Muscle layer of duodenum (tissue), 2 donors: ENCODE data around the gene ASS1.

Source experiments
- H3K27ac ChIP-seq: one replicate; pipeline ENCODE4 v1.7.0; 2013; ENCODE audit warnings: mild to moderate bottlenecking, low read length
- H3K27me3 ChIP-seq: one replicate; pipeline ENCODE4 v1.7.0; 2013; ENCODE audit warnings: low read depth, mild to moderate bottlenecking, control low read depth, low read length
- H3K36me3 ChIP-seq, 2 donors: one replicate each; pipeline ENCODE4 v1.7.0; 2013; ENCODE audit warnings: low read length in 2 of 2, control low read depth in 1 of 2, mild to moderate bottlenecking in 1 of 2; ENCODE audit not compliant: insufficient read depth in 2 of 2, control insufficient read depth in 1 of 2
- H3K4me1 ChIP-seq, 2 donors: one replicate each; pipeline ENCODE4 v1.7.0; 2013; ENCODE audit warnings: low read length in 2 of 2, mild to moderate bottlenecking in 2 of 2, control low read depth in 1 of 2, moderate library complexity in 1 of 2; ENCODE audit not compliant: insufficient read depth in 2 of 2, control insufficient read depth in 1 of 2
- H3K4me3 ChIP-seq, 2 donors: one replicate each; pipeline ENCODE4 v1.7.0; 2013; ENCODE audit warnings: low read length in 2 of 2, low read depth in 1 of 2, mild to moderate bottlenecking in 1 of 2
- H3K9me3 ChIP-seq, 2 donors: one replicate each; pipeline ENCODE4 v1.7.0; 2013; ENCODE audit warnings: low read length in 2 of 2, control low read depth in 1 of 2, mild to moderate bottlenecking in 1 of 2; ENCODE audit not compliant: control insufficient read depth in 1 of 2
- donor health status: healthy.

Gene ASS1

DNA sequence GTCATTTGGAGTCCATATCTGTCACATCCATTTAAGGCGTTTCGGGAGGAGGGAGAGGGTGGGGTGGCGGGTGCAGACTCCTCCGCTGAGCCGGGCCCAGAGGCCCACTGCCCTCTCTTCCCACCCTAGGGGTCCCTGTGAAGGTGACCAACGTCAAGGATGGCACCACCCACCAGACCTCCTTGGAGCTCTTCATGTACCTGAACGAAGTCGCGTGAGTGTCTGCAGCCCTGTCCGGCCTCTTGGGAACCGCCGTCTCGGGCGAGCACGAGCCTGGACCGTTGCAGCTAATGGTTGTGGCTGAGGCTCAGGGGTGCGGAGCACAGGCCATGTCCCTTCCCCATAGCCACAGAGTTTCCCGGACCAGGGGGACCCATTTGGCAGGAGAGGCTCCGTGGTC lies 34.8 kb downstream of the ASS1 start:
- H3K4me1 ChIP-seq: no peaks in the 10 kb centered on the region
- H3K27ac ChIP-seq: no peak overlapping the region
- peaks cover 0 to 28% of the 10 kb centered on the region in 2 donors for H3K36me3 ChIP-seq
- H3K27me3 ChIP-seq: no peaks in the 10 kb centered on the region
- H3K9me3 ChIP-seq: no peaks in the 10 kb centered on the region
- no peak overlapping the region for H3K4me3 ChIP-seq

DNA sequence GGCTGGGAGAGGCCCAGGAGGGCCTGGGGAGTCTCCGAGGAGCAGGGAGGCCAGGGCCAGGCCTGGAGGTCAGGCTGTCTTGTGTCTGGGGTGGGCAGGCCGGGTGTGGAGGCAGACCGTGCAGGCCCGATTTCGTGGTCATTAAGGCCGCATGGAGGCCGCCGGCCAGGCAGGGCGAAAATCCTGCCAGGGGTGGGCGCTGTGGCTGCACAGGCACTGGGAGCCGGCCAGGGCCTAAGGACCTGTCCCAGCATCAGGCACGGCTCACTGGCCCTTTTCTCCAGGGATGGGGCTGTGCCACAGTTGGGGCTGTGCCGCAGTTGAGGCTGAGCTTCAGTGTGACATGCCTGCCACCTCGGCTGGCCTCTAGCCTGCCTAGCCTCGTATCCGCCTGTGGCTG lies 35.9 kb downstream of the ASS1 start:
- Histone ChIP-seq H3K4me1 (no peaks in the 10 kb centered on the region), H3K27ac (no peak overlapping the region), H3K4me3 (no peak overlapping the region), H3K27me3 (no peaks in the 10 kb centered on the region), H3K9me3 (no peaks in the 10 kb centered on the region), H3K36me3 (peaks cover 0 to 32% of the 10 kb centered on the region in 2 donors)

DNA sequence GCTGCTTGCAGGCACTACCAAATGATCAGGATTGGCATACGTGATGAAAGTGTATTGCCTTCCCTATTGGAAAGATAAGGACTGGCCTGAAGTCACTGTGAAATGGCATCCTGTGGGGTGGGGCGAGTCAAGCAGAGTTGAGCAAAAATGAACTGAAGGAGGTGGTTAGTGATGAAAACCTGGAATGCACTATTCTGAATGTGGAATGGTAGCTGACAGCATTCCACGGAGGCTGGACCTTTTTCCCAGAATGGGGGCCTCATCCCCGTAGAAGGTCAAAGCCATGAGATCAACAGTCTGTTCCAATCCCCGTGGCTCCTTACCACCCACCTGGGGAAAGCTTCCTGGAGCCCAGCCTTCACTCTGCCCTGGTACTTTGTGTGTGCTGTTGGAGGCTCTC lies 37.7 kb downstream of the ASS1 start:
- H3K4me1 ChIP-seq: no peaks in the 10 kb centered on the region
- no peak overlapping the region for H3K27ac ChIP-seq
- no peak overlapping the region for H3K4me3 ChIP-seq
- no peaks in the 10 kb centered on the region for H3K9me3 ChIP-seq
- peaks cover 0 to 32% of the 10 kb centered on the region in 2 donors for H3K36me3 ChIP-seq
- H3K27me3 ChIP-seq: no peaks in the 10 kb centered on the region

DNA sequence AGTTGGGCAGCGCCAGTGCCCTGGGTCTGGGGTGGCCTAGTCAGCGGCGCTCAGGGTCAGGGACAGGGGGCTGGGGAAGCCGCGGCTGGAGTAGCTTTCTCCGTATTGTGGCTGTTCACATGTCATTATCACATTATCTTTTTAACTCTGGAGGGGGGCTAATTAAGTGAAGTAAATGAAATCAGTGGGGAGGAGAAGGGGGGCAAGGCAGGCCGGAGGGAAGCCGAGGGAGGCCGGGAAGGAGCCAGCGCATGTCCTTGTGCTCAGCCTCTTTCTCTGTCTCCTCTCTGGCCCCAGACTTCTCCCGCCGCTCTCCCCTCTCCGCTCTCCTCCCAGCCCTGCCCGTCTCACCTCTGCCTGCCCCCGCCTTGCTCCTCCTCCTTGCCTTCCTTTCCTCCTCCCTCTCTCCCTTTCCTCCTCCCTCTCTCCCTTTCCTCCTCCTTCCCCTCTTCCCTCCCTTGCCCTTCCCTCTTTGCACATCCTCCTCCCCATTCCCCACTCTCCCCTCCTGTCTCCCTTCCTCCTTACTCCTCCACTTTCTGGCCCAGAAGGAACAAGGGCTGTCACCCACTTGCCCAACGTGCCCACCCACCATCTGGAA lies 38.7 kb downstream of the ASS1 start:
- no peaks in the 10 kb centered on the region for H3K9me3 ChIP-seq
- no peak overlapping the region for H3K27ac ChIP-seq
- H3K27me3 ChIP-seq: no peaks in the 10 kb centered on the region
- no peaks in the 10 kb centered on the region for H3K4me1 ChIP-seq
- H3K36me3 ChIP-seq: peaks cover 0 to 30% of the 10 kb centered on the region in 2 donors
- H3K4me3 ChIP-seq: no peak overlapping the region

DNA sequence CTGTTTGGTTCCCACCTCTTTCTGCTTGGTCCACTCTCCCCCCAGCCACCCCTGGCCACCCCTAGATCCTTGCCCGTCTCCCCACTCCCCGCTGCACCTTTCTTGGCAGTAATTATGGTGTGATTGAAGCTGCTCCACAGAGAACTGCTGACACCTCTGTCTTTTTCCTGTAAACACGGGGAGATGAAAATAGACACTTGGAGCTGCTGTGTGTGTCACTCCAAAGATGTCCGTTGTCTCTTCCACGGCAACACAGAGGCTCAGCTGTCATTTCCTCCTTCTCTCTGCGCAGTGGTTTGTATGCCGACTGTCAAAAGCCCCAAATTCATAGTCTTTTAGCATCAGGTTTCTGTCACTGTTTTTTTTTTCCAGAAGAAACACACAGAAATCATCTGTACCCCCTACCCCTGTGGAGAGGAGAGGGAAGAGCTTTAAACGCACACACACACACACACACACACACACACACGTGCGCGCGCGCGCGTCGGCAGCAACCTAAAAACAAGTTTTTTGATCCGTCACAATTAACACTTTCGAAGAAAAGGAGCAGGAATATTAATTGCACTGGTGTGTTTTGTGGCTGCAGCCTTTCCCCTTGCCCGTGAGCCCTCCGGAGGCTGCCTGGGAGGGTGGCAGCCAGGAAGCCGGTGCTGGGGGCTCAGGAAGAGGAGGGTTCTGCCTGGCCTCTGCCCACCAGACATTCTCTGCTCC lies 39.8 kb downstream of the ASS1 start:
- H3K27me3 ChIP-seq: no peaks in the 10 kb centered on the region
- no peak overlapping the region for H3K4me3 ChIP-seq
- H3K36me3 ChIP-seq: peaks cover 1 to 31% of the 10 kb centered on the region in 2 donors

DNA sequence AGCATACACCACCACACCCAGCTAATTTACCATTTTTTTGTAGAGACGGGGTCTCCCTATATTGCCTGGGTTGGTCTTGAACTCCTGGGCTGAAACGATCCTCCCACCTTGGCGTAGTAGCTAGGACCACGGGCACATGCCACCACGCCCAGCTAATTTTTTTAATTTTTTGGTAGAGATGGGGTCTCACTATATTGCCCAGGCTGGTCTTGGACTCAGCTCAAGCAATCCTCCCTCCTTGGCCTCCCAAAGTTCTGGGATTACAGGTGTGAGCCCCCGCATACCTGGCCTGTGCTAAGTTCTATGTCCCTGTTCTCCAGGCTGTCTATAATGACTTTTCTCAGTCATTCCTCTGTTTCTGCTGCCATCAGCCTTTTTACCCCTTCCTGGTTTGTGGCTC lies 41.3 kb downstream of the ASS1 start:
- Histone ChIP-seq H3K4me1 (no peaks in the 10 kb centered on the region), H3K4me3 (no peak overlapping the region), H3K27me3 (no peaks in the 10 kb centered on the region), H3K36me3 (peaks cover 4 to 23% of the 10 kb centered on the region in 2 donors), H3K27ac (no peak overlapping the region), H3K9me3 (no peaks in the 10 kb centered on the region)

More for the DNA sequence above, 39.8 kb downstream of the ASS1 start:
- H3K4me1 ChIP-seq: no peaks in the 10 kb centered on the region
- no peaks in the 10 kb centered on the region for H3K9me3 ChIP-seq
- H3K27ac ChIP-seq: no peak overlapping the region

DNA sequence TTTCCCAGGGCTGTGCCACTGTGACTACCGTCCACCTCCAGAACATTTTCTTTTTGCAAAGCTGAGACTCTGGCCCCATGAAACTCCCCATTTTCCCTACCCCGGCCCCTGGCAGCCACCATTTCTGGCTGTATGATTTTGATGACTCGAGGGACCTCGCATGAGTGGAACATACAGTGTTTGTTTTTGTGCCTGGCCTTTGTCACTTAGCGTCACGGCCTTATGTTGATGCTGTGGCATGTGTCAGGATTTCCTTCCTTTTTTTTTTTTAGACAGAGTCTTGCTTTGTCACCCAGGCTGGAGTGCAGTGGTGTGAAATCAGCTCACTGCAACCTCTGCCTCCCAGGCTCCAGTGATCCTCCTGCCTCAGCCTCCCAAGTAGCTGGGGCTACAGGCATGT lies 42.7 kb downstream of the ASS1 start:
- Histone ChIP-seq H3K27ac (no peak overlapping the region), H3K9me3 (no peaks in the 10 kb centered on the region), H3K27me3 (no peaks in the 10 kb centered on the region)

DNA sequence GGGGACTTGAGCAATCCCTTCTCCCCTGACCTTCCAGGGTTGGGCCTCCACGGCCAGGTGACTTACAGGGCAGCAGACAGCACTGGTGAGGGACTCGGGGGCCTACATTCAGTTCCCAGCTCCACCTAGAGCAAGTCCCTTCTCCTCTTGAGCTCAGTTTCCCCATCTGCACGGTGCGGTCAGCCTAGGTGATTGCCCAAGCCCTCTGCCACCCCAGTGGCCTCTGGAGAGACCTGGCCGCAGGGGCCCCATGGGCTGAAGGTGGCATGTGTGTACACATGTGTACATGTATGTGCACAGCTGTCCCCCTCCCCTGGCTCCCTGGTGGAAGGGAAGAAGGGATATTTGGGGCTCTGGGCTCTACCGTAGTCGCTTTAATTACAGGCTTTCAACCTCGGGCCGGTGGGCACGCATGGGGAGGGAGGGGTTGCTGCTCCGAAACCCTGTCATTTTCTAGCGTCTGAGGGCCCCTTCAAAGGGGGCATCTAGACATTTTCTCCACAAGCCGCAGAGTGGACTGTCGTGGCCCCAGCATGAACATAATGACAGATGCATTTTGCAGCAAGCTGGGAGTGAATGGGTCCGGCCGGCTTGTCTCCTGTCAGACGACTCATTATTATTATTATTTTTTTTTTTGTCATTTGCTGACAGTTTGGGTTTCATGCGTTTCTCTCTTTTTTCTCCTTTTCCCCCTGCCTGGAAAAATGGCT lies 44.0 kb downstream of the ASS1 start:
- Histone ChIP-seq H3K4me3 (no peak overlapping the region), H3K36me3 (peaks cover 4 to 41% of the 10 kb centered on the region in 2 donors), H3K27ac (no peak overlapping the region), H3K27me3 (no peaks in the 10 kb centered on the region), H3K9me3 (no peaks in the 10 kb centered on the region), H3K4me1 (no peaks in the 10 kb centered on the region)

More for the DNA sequence above, 42.7 kb downstream of the ASS1 start:
- Histone ChIP-seq H3K36me3 (peaks cover 4 to 30% of the 10 kb centered on the region in 2 donors), H3K4me3 (no peak overlapping the region), H3K4me1 (no peaks in the 10 kb centered on the region)

DNA sequence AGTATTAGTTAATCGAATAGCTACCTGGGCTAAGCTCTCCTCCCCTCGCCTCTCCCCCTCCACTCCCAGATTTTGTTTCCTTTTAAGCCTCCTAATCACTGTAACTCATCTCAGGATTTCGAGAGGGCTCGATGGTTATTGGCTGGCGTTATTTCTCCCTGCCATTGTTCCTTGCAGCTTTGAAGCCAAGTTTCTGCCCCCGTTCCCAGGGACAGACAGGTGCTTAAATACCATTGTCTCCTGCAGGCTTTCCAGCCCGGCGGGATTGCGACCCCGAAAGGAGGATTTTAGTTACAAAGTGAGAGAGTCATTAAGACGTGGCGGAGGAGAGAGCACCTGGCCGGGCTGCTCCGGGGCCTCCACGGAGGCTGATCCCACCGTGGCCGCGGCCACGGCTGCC lies 46.2 kb downstream of the ASS1 start:
- Histone ChIP-seq H3K9me3 (peaks cover 0 to 5% of the 10 kb centered on the region in 2 donors), H3K4me3 (no peak overlapping the region), H3K27ac (no peak overlapping the region), H3K27me3 (no peaks in the 10 kb centered on the region), H3K36me3 (peaks cover 12 to 48% of the 10 kb centered on the region in 2 donors), H3K4me1 (no peaks in the 10 kb centered on the region)

DNA sequence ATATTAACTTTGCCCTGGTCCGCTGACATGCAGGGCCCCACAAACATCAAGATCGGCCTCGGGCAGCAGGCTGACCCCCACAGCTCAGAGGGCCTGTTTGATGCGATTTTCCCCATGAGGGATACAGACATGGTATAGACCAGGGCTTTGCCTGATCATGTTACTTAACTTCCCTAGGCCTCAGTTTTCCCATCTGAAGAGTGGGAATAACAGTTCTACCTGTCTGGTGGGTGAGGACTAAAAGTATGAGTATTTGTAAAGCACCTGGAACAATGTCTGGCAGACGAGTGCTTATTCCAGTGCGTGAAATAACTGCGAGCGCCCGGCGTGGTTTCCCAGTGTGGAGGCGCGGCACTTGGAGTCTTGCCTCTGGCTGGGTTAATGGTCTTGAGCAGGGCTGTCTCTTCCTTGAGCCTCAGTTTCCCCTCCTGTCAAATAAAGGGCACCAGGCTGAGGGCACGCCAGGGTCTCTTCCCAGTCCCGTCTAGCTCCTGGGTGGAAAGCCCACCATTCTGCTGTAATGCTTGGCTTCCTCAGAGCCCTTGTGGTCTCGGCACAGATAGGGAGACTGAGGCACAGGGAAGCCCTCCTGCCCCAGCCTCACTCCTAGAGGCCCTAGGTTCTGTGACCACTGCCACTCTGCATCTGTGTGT lies 47.2 kb downstream of the ASS1 start:
- Histone ChIP-seq H3K27ac (no peak overlapping the region), H3K36me3 (peaks cover 12 to 49% of the 10 kb centered on the region in 2 donors), H3K4me1 (no peaks in the 10 kb centered on the region), H3K4me3 (no peak overlapping the region), H3K9me3 (peaks cover 0 to 5% of the 10 kb centered on the region in 2 donors), H3K27me3 (no peaks in the 10 kb centered on the region)

DNA sequence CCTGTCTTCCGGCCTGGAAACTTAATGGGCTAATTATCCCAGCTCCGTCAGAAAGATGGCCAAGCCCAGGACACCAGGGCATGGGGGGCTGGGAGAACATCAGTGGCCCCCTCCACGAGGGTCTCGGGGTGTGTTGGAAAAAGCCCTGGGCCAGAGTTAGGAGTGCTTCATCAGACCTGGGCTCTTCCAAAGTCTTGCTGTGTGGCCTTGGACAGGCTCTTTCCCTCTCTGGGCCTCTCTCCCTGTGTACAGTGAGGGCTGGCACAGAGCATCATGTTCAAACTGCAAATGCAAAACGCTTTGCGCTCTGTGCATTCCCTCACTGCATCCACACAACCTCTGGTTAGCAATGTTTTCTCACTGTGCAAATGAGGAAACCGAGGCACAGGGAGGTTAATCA lies 48.3 kb downstream of the ASS1 start:
- Histone ChIP-seq H3K4me1 (no peaks in the 10 kb centered on the region), H3K9me3 (peaks cover 0 to 5% of the 10 kb centered on the region in 2 donors), H3K27me3 (no peaks in the 10 kb centered on the region), H3K27ac (no peak overlapping the region), H3K36me3 (peaks cover 12 to 53% of the 10 kb centered on the region in 2 donors), H3K4me3 (no peak overlapping the region)
